MM.1S (cell line): ENCODE measurements around the gene PHETA1.

ENCODE experiments used
- EZH2 ChIP-seq: fragments of 300-600 bp; sonication (generic); optimal IDR thresholded peaks from 2 replicates; pipeline ENCODE3; 2017; ENCODE audit warnings: low read depth, mild to moderate bottlenecking, antibody characterized with exemption, low read length, mixed read lengths
- EZH2phosphoT487 ChIP-seq: fragments of 300-600 bp; sonication (generic); IDR thresholded peaks from 2 replicates; pipeline ENCODE4 v1.6.1; 2018; ENCODE audit warnings: antibody characterized with exemption, low read length
- TF ChIP-seq, protein P1 (sequence below): fragments of 300-600 bp; sonication (generic); IDR thresholded peaks from 2 replicates; pipeline ENCODE4 v1.5.1; 2016; ENCODE audit warnings: antibody characterized with exemption, low read length, mixed read lengths

DNA sequence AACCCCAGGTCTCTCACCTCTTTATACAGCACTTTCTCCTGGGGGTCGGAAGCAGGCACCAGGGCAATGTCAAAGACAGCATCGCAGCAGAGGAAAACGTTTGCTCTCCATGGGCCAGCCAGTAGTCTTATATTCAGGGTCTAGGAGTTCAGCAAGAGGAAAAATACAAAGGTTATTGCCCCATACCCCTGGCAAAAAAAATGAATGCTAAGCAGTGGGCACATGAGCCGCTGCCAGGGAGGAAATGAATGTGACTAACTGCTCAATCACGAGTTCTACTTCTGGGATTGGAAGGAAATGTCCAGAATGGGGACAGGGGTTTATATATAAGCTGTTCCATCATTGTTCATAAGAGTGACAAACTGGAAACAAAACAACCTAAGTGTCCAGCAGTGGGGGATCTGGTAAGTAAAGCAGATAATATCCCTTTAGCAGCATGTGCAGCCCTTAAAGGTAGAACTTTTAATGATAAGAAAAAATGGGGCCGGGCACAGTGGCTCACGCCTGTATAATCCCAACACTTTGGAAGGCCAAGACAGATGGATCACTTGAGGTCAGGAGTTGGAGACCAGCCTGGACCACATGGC, 53.8 kb downstream of the PHETA1 start:
- TF ChIP-seq, protein P1, sequence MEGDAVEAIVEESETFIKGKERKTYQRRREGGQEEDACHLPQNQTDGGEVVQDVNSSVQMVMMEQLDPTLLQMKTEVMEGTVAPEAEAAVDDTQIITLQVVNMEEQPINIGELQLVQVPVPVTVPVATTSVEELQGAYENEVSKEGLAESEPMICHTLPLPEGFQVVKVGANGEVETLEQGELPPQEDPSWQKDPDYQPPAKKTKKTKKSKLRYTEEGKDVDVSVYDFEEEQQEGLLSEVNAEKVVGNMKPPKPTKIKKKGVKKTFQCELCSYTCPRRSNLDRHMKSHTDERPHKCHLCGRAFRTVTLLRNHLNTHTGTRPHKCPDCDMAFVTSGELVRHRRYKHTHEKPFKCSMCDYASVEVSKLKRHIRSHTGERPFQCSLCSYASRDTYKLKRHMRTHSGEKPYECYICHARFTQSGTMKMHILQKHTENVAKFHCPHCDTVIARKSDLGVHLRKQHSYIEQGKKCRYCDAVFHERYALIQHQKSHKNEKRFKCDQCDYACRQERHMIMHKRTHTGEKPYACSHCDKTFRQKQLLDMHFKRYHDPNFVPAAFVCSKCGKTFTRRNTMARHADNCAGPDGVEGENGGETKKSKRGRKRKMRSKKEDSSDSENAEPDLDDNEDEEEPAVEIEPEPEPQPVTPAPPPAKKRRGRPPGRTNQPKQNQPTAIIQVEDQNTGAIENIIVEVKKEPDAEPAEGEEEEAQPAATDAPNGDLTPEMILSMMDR: no peak
- TF ChIP-seq EZH2phosphoT487 (no peak), EZH2 (no peak)
